ENCODE data around the gene PRADC1. TPM values are rescaled to one million over a fixed set of nuclear protein-coding genes. Genes with fewer than 3 reads are reported as not detected.

PRADC1 gene
- total and polyA plus RNA-seq, 2 donors (not counting 3 experiments of a cell fraction or from before 2014, with no cell fraction given) = 19.6 to 32.7 TPM

GRCh38 chr2:73233932-73234832, 1.1 kb upstream of the PRADC1 start, which contains the start of gene CCT7:
Gene CCT7, plus strand, starts transcription at chr2:73234308. Its CDS starts 71 bp downstream, at chr2:73234379.
- intact Hi-C loops (cut with micrococcal nuclease) = loop anchor here (1.0 to 5.0 kb wide), 4 partner anchors 20 to 903 kb away; partner anchors contain the start of genes SFXN5 and SMYD5

More at GRCh38 chr2:73233932-73234832, 1.1 kb upstream of the PRADC1 start, which contains the start of gene CCT7:
- Histone ChIP-seq H3K9me1 (replicated peaks; ENCODE audit: control insufficient read depth, extremely low read depth, insufficient read depth, low read length) (no peaks in the 10 kb centered on the region), H3K4me2 (ENCODE audit: insufficient read depth, low read length) (peak within 1 kb of the TSS; percentile 97), H3K36me3 (ENCODE audit: control insufficient read depth in 2 of 2, extremely low read depth in 1 of 2, insufficient read depth in 2 of 2, low read length in 2 of 2) (peaks cover 0 to 3% of the 10 kb centered on the region in 2 experiments), H3K9ac (replicated peaks; ENCODE audit: extremely low read depth, insufficient read depth, low read length) (peak within 1 kb of the TSS; percentile 85), H3K27ac (ENCODE audit: insufficient read depth, low read depth, low read length) (peak within 1 kb of the TSS; percentile 84), H2AFZ (ENCODE audit: low read depth, low read length) (peak within 1 kb of the TSS; percentile 94), H3K27me3 (ENCODE audit: control insufficient read depth in 2 of 2, insufficient read depth in 2 of 2, low read length in 2 of 2) (no peaks in the 10 kb centered on the region), H3K79me2 (ENCODE audit: control insufficient read depth, insufficient read depth, low read length) (peaks cover 51% of the 10 kb centered on the region), H3K9me3 (replicated peaks; ENCODE audit: control insufficient read depth, insufficient read depth, low read length) (no peaks in the 10 kb centered on the region), H3K4me1 (ENCODE audit: control insufficient read depth, extremely low read depth, insufficient read depth, low read length) (peaks cover 26% of the 10 kb centered on the region), H4K20me1 (replicated peaks; ENCODE audit: control insufficient read depth, extremely low read depth, insufficient read depth, low read length) (no peaks in the 10 kb centered on the region), H3K4me3 (replicated peaks in 1 of 3; ENCODE audit: insufficient read depth in 1 of 3, low read depth in 1 of 3, low read length in 3 of 3) (peak within 1 kb of the TSS; percentile 76 to 90 (median 85))
- dilution Hi-C loops (cut with MboI; ENCODE audit: extremely low pct_ligation_motif_present, low sequenced_read_pairs) = no loop called here
- FAIRE-seq (peak; percentile 94), DNase-seq (ENCODE audit: low read depth, low spot score) (peak; percentile 91)
- TF ChIP-seq CTCF (IDR thresholded peaks at IDR 0.05; ENCODE audit: extremely low read depth in 1 of 2, insufficient read depth in 1 of 2, low read depth in 1 of 2, low read length in 2 of 2) (no peak), POLR2A (IDR thresholded peaks at IDR 0.05; ENCODE audit: low read depth, low read length) (peak; percentile 96), EZH2 (IDR thresholded peaks at IDR 0.05; ENCODE audit: borderline replicate concordance, low read depth, low read length, severe bottlenecking) (no peak), GATA2 (IDR thresholded peaks at IDR 0.05; ENCODE audit: insufficient read depth, insufficient read length, low read depth, low read length) (no peak), POLR2AphosphoS5 (IDR thresholded peaks at IDR 0.05; ENCODE audit: insufficient read depth, low read depth, low read length) (peak; percentile 98)
- ChIA-PET CTCF (interaction anchor here (0.8 to 2.8 kb wide), 4 partner anchors 9 to 260 kb away, joined by 3 to 19 read pairs (median 6); no protein-coding TSS in a partner anchor), POLR2A (interaction anchor here (0.8 to 1.2 kb wide), 2 partner anchors 8 to 17 kb away, joined by 3 to 5 read pairs; no protein-coding TSS in a partner anchor)
- BruUV-seq (replicated peaks) = TSS peak; percentile 55
